AG04450 (cell line): Measurements from ENCODE around the gene SERINC5. TPM values are rescaled to one million over a fixed set of nuclear protein-coding genes. Genes with fewer than 3 reads are reported as not detected.

ENCODE experiments used
- CTCF ChIA-PET: fragments of 300-600, 350-600 bp; formaldehyde crosslinking; extraction: SDS; loops from one replicate; lab custom pipeline; 2022; ENCODE audit warnings: antibody characterized with exemption, inconsistent platforms; lab: Charles Lee
- POLR2A ChIA-PET: fragments of 350-600 bp; formaldehyde crosslinking; extraction: SDS; loops from one replicate; lab custom pipeline; 2021; ENCODE audit warnings: antibody characterized with exemption, inconsistent platforms; lab: Yijun Ruan, JAX
- DNase-seq: peaks from one replicate; pipeline ENCODE4 v3.0.0-alpha.2; 2011; ENCODE audit warnings: low read depth, low spot score
- H3K27ac ChIP-seq: one replicate; pipeline ENCODE4 v1.5.1; 2012; ENCODE audit warnings: low read depth, low read length, control low read depth
- H3K27me3 ChIP-seq: one replicate; pipeline ENCODE4 v1.6.0; 2012; ENCODE audit warnings: low read length; ENCODE audit not compliant: control insufficient read depth, insufficient read depth
- H3K4me3 ChIP-seq: 2 replicates; pipeline ENCODE4 v1.5.1; 2011; ENCODE audit warnings: mild to moderate bottlenecking, low read depth, low read length, control low read depth
- H3K9me3 ChIP-seq: 2 replicates; pipeline ENCODE4 v1.5.1; 2012; ENCODE audit warnings: low read length; ENCODE audit not compliant: control insufficient read depth, insufficient read depth
- polyA plus RNA-seq: library from polyadenylated mRNA; depleted of rRNA; stranded (reverse); fragments of >200 nt; gene quantifications from 2 replicates; pipeline ENCODE4 v1.2.3, GENCODE V29; 2011
- TF ChIP-seq, protein P1 (sequence below): IDR thresholded peaks from 2 replicates; pipeline ENCODE4 v1.5.1; 2011; ENCODE audit warnings: low read depth, low read length, control low read depth, inconsistent platforms

SERINC5 gene
- polyA plus RNA-seq, 1 experiment, result 8.5 TPM

- TF ChIP-seq, protein P1, sequence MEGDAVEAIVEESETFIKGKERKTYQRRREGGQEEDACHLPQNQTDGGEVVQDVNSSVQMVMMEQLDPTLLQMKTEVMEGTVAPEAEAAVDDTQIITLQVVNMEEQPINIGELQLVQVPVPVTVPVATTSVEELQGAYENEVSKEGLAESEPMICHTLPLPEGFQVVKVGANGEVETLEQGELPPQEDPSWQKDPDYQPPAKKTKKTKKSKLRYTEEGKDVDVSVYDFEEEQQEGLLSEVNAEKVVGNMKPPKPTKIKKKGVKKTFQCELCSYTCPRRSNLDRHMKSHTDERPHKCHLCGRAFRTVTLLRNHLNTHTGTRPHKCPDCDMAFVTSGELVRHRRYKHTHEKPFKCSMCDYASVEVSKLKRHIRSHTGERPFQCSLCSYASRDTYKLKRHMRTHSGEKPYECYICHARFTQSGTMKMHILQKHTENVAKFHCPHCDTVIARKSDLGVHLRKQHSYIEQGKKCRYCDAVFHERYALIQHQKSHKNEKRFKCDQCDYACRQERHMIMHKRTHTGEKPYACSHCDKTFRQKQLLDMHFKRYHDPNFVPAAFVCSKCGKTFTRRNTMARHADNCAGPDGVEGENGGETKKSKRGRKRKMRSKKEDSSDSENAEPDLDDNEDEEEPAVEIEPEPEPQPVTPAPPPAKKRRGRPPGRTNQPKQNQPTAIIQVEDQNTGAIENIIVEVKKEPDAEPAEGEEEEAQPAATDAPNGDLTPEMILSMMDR, result no peak
- CTCF ChIA-PET, result no interaction called here
- H3K4me3 ChIP-seq, result no peak overlapping the region
Observed at GRCh38 chr5:80151890-80152289, 104.0 kb downstream of the SERINC5 start.

GRCh38 chr5:80150731-80151130 is 105.1 kb downstream of the SERINC5 start:
- Histone ChIP-seq H3K27me3 (no peaks in the 10 kb centered on the region), H3K4me3 (no peak overlapping the region), H3K9me3 (no peaks in the 10 kb centered on the region), H3K27ac (no peak overlapping the region)
- TF ChIP-seq, protein P1, result no peak
- ChIA-PET CTCF (no interaction called here), POLR2A (no interaction called here)
- no peak for DNase-seq

More at GRCh38 chr5:80151890-80152289, 104.0 kb downstream of the SERINC5 start:
- POLR2A ChIA-PET, result no interaction called here
- Histone ChIP-seq H3K9me3 (no peaks in the 10 kb centered on the region), H3K27me3 (no peaks in the 10 kb centered on the region), H3K27ac (no peak overlapping the region)
- no peak for DNase-seq

DNA sequence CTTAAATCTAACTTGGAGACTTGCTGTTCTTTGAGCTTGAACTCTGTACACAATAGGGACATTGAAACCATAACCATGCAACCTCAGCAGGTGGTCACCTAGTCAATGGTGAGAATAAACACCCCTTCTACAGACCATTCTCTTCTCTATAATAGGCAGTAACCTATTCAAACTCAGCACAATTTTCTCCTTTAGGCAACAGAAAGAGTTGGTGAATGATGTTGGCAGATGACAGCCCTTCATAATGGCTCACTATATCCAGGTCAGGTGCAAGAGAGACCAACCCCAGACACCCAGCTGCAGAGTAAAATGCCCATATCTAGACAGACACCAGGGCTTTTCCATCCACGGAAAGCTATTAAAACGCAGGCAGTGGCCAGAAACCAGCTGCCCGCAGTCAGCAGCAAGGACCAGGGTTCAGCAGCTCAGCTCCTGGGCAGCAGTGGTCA is 106.7 kb downstream of the SERINC5 start:
- Histone ChIP-seq H3K27me3 (no peaks in the 10 kb centered on the region), H3K9me3 (no peaks in the 10 kb centered on the region), H3K27ac (no peak overlapping the region), H3K4me3 (no peak overlapping the region)
- DNase-seq, result no peak
- POLR2A ChIA-PET, result no interaction called here
- TF ChIP-seq, protein P1, result no peak
- CTCF ChIA-PET, result no interaction called here

DNA sequence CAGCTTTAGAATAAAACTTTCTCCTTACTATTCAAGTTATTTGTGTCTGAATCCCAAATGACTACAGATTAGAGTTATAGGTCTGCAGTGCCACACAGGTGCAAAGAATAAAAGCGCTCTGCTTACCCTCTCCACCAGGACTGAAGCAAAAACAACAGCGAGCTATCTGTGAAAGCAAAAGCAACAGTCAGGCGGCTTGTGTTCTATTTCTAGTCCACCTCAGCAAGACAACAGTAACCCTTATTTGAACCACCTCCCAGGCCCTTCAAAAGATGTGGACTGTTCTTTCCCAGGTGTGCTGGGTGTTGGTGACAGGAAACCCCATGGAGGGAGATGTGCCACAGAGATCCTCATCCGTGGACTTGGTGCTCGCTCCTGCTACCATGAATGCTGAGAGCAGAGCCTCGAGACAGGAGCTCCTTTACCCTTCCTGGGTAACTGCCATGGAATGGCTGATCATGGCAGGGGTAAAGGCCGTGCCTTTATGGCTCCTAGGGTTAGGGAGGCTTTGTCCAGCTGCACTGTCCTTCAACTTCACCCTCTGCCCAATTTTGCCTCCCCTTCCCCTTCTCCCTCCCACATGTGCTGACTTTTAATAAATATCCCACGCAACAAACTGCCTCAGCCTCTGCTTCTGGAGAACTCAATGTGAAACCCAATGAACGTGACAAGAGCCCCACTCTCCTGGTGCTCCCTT is 108.6 kb downstream of the SERINC5 start:
- H3K9me3 ChIP-seq, result no peaks in the 10 kb centered on the region
- DNase-seq, result no peak
- POLR2A ChIA-PET, result no interaction called here
- no peak overlapping the region for H3K4me3 ChIP-seq
- TF ChIP-seq, protein P1, result no peak
- CTCF ChIA-PET, result interaction anchor here (1.3 kb wide), 1 partner anchor 161 kb away, joined by 3 read pairs; no protein-coding TSS in a partner anchor
- H3K27ac ChIP-seq, result no peak overlapping the region
- no peaks in the 10 kb centered on the region for H3K27me3 ChIP-seq

GRCh38 chr5:80146046-80146445 is 109.8 kb downstream of the SERINC5 start:
- no peak for DNase-seq

More at GRCh38 chr5:80146046-80146445, 109.8 kb downstream of the SERINC5 start:
- H3K4me3 ChIP-seq, result no peak overlapping the region
- H3K27ac ChIP-seq, result no peak overlapping the region
- ChIA-PET POLR2A (interaction anchor here (0.6 kb wide), 1 partner anchor 159 kb away, joined by 3 read pairs; no protein-coding TSS in a partner anchor), CTCF (interaction anchor here (1.3 kb wide), 1 partner anchor 162 kb away, joined by 3 read pairs; no protein-coding TSS in a partner anchor)
- H3K9me3 ChIP-seq, result no peaks in the 10 kb centered on the region
- no peaks in the 10 kb centered on the region for H3K27me3 ChIP-seq
- TF ChIP-seq, protein P1, result no peak
